ENCODE data around the gene BEND3. TPM values are rescaled to one million over a fixed set of nuclear protein-coding genes. Genes with fewer than 3 reads are reported as not detected.
"Not testable (repeated sequence)": the region's sequence is repeated elsewhere in the genome, so short reads cannot be mapped to it uniquely, and the experiment has no call there.

BEND3 gene
- total and polyA plus RNA-seq, 2 donors, result 1.5 to 1.7 TPM

- DNase-seq (ENCODE audit: low read depth in 6 of 9, low spot score in 9 of 9), result no peak
- Histone ChIP-seq H3K9me3 (ENCODE audit: control insufficient read depth in 2 of 2, insufficient read depth in 1 of 2, low read length in 1 of 2) (no peaks in the 10 kb centered on the region), H3K4me1 (ENCODE audit: control insufficient read depth in 2 of 2, insufficient read depth in 2 of 2, low read length in 2 of 2) (peaks cover 0 to 6% of the 10 kb centered on the region in 2 donors), H3K27ac (ENCODE audit: low read depth in 1 of 2, low read length in 1 of 2) (no peak overlapping the region), H3K27me3 (ENCODE audit: control insufficient read depth in 2 of 2, insufficient read depth in 1 of 2, low read length in 1 of 2) (no peaks in the 10 kb centered on the region), H3K4me3 (ENCODE audit: low read length in 2 of 2) (no peak overlapping the region), H3K36me3 (ENCODE audit: control insufficient read depth in 2 of 2, insufficient read depth in 2 of 2, low read length in 1 of 2) (peaks cover 14 to 21% of the 10 kb centered on the region in 2 donors)
- 88% methylated on average over 11 of the region's 11 CpGs for WGBS
Observed at GRCh38 chr6:107045826-107046675, 69.3 kb downstream of the BEND3 start.

GRCh38 chr6:107033126-107033525, 82.2 kb downstream of the BEND3 start:
- WGBS, result 94% methylated on average over 1 of the region's 1 CpG
- H3K36me3 ChIP-seq (ENCODE audit: control insufficient read depth in 2 of 2, insufficient read depth in 2 of 2, low read length in 1 of 2), result peaks cover 5 to 7% of the 10 kb centered on the region in 2 donors
- no peak overlapping the region for H3K4me3 ChIP-seq (ENCODE audit: low read length in 2 of 2)
- H3K9me3 ChIP-seq (ENCODE audit: control insufficient read depth in 2 of 2, insufficient read depth in 1 of 2, low read length in 1 of 2), result no peaks in the 10 kb centered on the region
- no peak for DNase-seq (ENCODE audit: low read depth in 6 of 9, low spot score in 9 of 9)
- no peaks in the 10 kb centered on the region for H3K4me1 ChIP-seq (ENCODE audit: control insufficient read depth in 2 of 2, insufficient read depth in 2 of 2, low read length in 2 of 2)
- H3K27ac ChIP-seq (ENCODE audit: low read depth in 1 of 2, low read length in 1 of 2), result no peak overlapping the region
- no peaks in the 10 kb centered on the region for H3K27me3 ChIP-seq (ENCODE audit: control insufficient read depth in 2 of 2, insufficient read depth in 1 of 2, low read length in 1 of 2)

- Histone ChIP-seq H3K27ac (ENCODE audit: low read depth in 1 of 2, low read length in 1 of 2) (no peak overlapping the region), H3K9me3 (ENCODE audit: control insufficient read depth in 2 of 2, insufficient read depth in 1 of 2, low read length in 1 of 2) (peaks cover 0 to 6% of the 10 kb centered on the region in 2 donors), H3K36me3 (ENCODE audit: control insufficient read depth in 2 of 2, insufficient read depth in 2 of 2, low read length in 1 of 2) (peaks cover 5 to 7% of the 10 kb centered on the region in 2 donors), H3K4me3 (ENCODE audit: low read length in 2 of 2) (no peak overlapping the region), H3K4me1 (ENCODE audit: control insufficient read depth in 2 of 2, insufficient read depth in 2 of 2, low read length in 2 of 2) (no peaks in the 10 kb centered on the region), H3K27me3 (ENCODE audit: control insufficient read depth in 2 of 2, insufficient read depth in 1 of 2, low read length in 1 of 2) (no peaks in the 10 kb centered on the region)
- 96% methylated on average over 2 of the region's 2 CpGs for WGBS
- DNase-seq (ENCODE audit: low read depth in 6 of 9, low spot score in 9 of 9), result no peak
Observed at GRCh38 chr6:107032051-107032450, 83.3 kb downstream of the BEND3 start.

- no peaks in the 10 kb centered on the region for H3K4me1 ChIP-seq (ENCODE audit: control insufficient read depth in 2 of 2, insufficient read depth in 2 of 2, low read length in 2 of 2)
- no peaks in the 10 kb centered on the region for H3K27me3 ChIP-seq (ENCODE audit: control insufficient read depth in 2 of 2, insufficient read depth in 1 of 2, low read length in 1 of 2)
- DNase-seq (ENCODE audit: low read depth in 6 of 9, low spot score in 9 of 9), result no peak
- H3K4me3 ChIP-seq (ENCODE audit: low read length in 2 of 2), result no peak overlapping the region
- H3K27ac ChIP-seq (ENCODE audit: low read depth in 1 of 2, low read length in 1 of 2), result no peak overlapping the region
- peaks cover 5 to 7% of the 10 kb centered on the region in 2 donors for H3K36me3 ChIP-seq (ENCODE audit: control insufficient read depth in 2 of 2, insufficient read depth in 2 of 2, low read length in 1 of 2)
- peaks cover 0 to 6% of the 10 kb centered on the region in 2 donors for H3K9me3 ChIP-seq (ENCODE audit: control insufficient read depth in 2 of 2, insufficient read depth in 1 of 2, low read length in 1 of 2)
- WGBS, result 98% methylated on average over 5 of the region's 5 CpGs
Observed at GRCh38 chr6:107030151-107030550, 85.2 kb downstream of the BEND3 start.

GRCh38 chr6:107026965-107027364, 88.3 kb downstream of the BEND3 start:
- DNase-seq (ENCODE audit: low read depth in 6 of 9, low spot score in 9 of 9), result no peak
- 95% methylated on average over 8 of the region's 8 CpGs for WGBS
- H3K4me1 ChIP-seq (ENCODE audit: control insufficient read depth in 2 of 2, insufficient read depth in 2 of 2, low read length in 2 of 2), result no peaks in the 10 kb centered on the region

GRCh38 chr6:107021446-107022185, 93.7 kb downstream of the BEND3 start:
- H3K36me3 ChIP-seq (ENCODE audit: control insufficient read depth in 2 of 2, insufficient read depth in 2 of 2, low read length in 1 of 2), result no peaks in the 10 kb centered on the region
- no peak for DNase-seq (ENCODE audit: low read depth in 6 of 9, low spot score in 9 of 9)
- H3K27me3 ChIP-seq (ENCODE audit: control insufficient read depth in 2 of 2, insufficient read depth in 1 of 2, low read length in 1 of 2), result no peaks in the 10 kb centered on the region
- no peaks in the 10 kb centered on the region for H3K9me3 ChIP-seq (ENCODE audit: control insufficient read depth in 2 of 2, insufficient read depth in 1 of 2, low read length in 1 of 2)
- 97% methylated on average over 1 of the region's 1 CpG for WGBS
- H3K4me3 ChIP-seq (ENCODE audit: low read length in 2 of 2), result no peak overlapping the region
- H3K27ac ChIP-seq (ENCODE audit: low read depth in 1 of 2, low read length in 1 of 2), result no peak overlapping the region
- no peaks in the 10 kb centered on the region for H3K4me1 ChIP-seq (ENCODE audit: control insufficient read depth in 2 of 2, insufficient read depth in 2 of 2, low read length in 2 of 2)

More at GRCh38 chr6:107026965-107027364, 88.3 kb downstream of the BEND3 start:
- H3K36me3 ChIP-seq (ENCODE audit: control insufficient read depth in 2 of 2, insufficient read depth in 2 of 2, low read length in 1 of 2), result peaks cover 0 to 3% of the 10 kb centered on the region in 2 donors
- H3K27me3 ChIP-seq (ENCODE audit: control insufficient read depth in 2 of 2, insufficient read depth in 1 of 2, low read length in 1 of 2), result no peaks in the 10 kb centered on the region
- H3K27ac ChIP-seq (ENCODE audit: low read depth in 1 of 2, low read length in 1 of 2), result no peak overlapping the region
- peaks cover 0 to 6% of the 10 kb centered on the region in 2 donors for H3K9me3 ChIP-seq (ENCODE audit: control insufficient read depth in 2 of 2, insufficient read depth in 1 of 2, low read length in 1 of 2)
- H3K4me3 ChIP-seq (ENCODE audit: low read length in 2 of 2), result no peak overlapping the region

GRCh38 chr6:107020239-107020638, 95.1 kb downstream of the BEND3 start:
- 94% methylated on average over 4 of the region's 4 CpGs for WGBS
- Histone ChIP-seq H3K27me3 (ENCODE audit: control insufficient read depth in 2 of 2, insufficient read depth in 1 of 2, low read length in 1 of 2) (no peaks in the 10 kb centered on the region), H3K36me3 (ENCODE audit: control insufficient read depth in 2 of 2, insufficient read depth in 2 of 2, low read length in 1 of 2) (no peaks in the 10 kb centered on the region), H3K4me1 (ENCODE audit: control insufficient read depth in 2 of 2, insufficient read depth in 2 of 2, low read length in 2 of 2) (no peaks in the 10 kb centered on the region), H3K9me3 (ENCODE audit: control insufficient read depth in 2 of 2, insufficient read depth in 1 of 2, low read length in 1 of 2) (no peaks in the 10 kb centered on the region), H3K4me3 (ENCODE audit: low read length in 2 of 2) (no peak overlapping the region), H3K27ac (ENCODE audit: low read depth in 1 of 2, low read length in 1 of 2) (no peak overlapping the region)
- no peak for DNase-seq (ENCODE audit: low read depth in 6 of 9, low spot score in 9 of 9)

- 96% methylated on average over 8 of the region's 8 CpGs for WGBS
- H3K36me3 ChIP-seq (ENCODE audit: control insufficient read depth in 2 of 2, insufficient read depth in 2 of 2, low read length in 1 of 2); H3K27me3 ChIP-seq (ENCODE audit: control insufficient read depth in 2 of 2, insufficient read depth in 1 of 2, low read length in 1 of 2); H3K27ac ChIP-seq (ENCODE audit: low read depth in 1 of 2, low read length in 1 of 2); H3K9me3 ChIP-seq (ENCODE audit: control insufficient read depth in 2 of 2, insufficient read depth in 1 of 2, low read length in 1 of 2); H3K4me1 ChIP-seq (ENCODE audit: control insufficient read depth in 2 of 2, insufficient read depth in 2 of 2, low read length in 2 of 2); H3K4me3 ChIP-seq (ENCODE audit: low read length in 2 of 2); DNase-seq (ENCODE audit: low read depth in 6 of 9, low spot score in 9 of 9): not testable (repeated sequence)
Observed at GRCh38 chr6:107019628-107020027, 95.7 kb downstream of the BEND3 start.

- DNase-seq (ENCODE audit: low read depth in 6 of 9, low spot score in 9 of 9), result no peak
- Histone ChIP-seq H3K27ac (ENCODE audit: low read depth in 1 of 2, low read length in 1 of 2) (no peak overlapping the region), H3K4me3 (ENCODE audit: low read length in 2 of 2) (no peak overlapping the region), H3K4me1 (ENCODE audit: control insufficient read depth in 2 of 2, insufficient read depth in 2 of 2, low read length in 2 of 2) (no peaks in the 10 kb centered on the region), H3K9me3 (ENCODE audit: control insufficient read depth in 2 of 2, insufficient read depth in 1 of 2, low read length in 1 of 2) (no peaks in the 10 kb centered on the region), H3K36me3 (ENCODE audit: control insufficient read depth in 2 of 2, insufficient read depth in 2 of 2, low read length in 1 of 2) (no peaks in the 10 kb centered on the region), H3K27me3 (ENCODE audit: control insufficient read depth in 2 of 2, insufficient read depth in 1 of 2, low read length in 1 of 2) (peaks cover 0 to 1% of the 10 kb centered on the region in 2 donors)
- 99% methylated on average over 5 of the region's 5 CpGs for WGBS
Observed at GRCh38 chr6:107019047-107019446, 96.3 kb downstream of the BEND3 start.

Measured in thymus (tissue), 11 donors.